GM21515 (cell line): Measurements from ENCODE around the gene MRAP2.
"Not testable (repeated sequence)": the region's sequence is repeated elsewhere in the genome, so short reads cannot be mapped to it uniquely, and the experiment has no call there.

ENCODE experiments used
- ATAC-seq: cut with Tn5 transposase; IDR thresholded peaks from one replicate; pipeline ENCODE4 v1.9.1; 2021; ENCODE audit not compliant: unreplicated experiment

MRAP2 gene

GRCh38 chr6:84028350-84028749 lies 5.2 kb upstream of the MRAP2 start:
- ATAC-seq, result no peak

GRCh38 chr6:84032000-84032399 lies 1.6 kb upstream of the MRAP2 start:
- ATAC-seq, result not testable (repeated sequence)

- ATAC-seq, result no peak
Observed at GRCh38 chr6:84035484-84035883, 1.9 kb downstream of the MRAP2 start.

GRCh38 chr6:84037425-84038089 lies 4.0 kb downstream of the MRAP2 start:
- no peak for ATAC-seq

- ATAC-seq, result no peak
Observed at GRCh38 chr6:84042603-84043002, 9.0 kb downstream of the MRAP2 start.

- ATAC-seq, result no peak
Observed at GRCh38 chr6:84043555-84043954, 10.0 kb downstream of the MRAP2 start.

GRCh38 chr6:84046755-84047154 lies 13.2 kb downstream of the MRAP2 start:
- no peak for ATAC-seq

- no peak for ATAC-seq
Observed at GRCh38 chr6:84048588-84048987, 15.0 kb downstream of the MRAP2 start.

GRCh38 chr6:84050408-84050807 lies 16.8 kb downstream of the MRAP2 start:
- ATAC-seq, result no peak

- no peak for ATAC-seq
Observed at GRCh38 chr6:84052204-84052882, 18.8 kb downstream of the MRAP2 start.

GRCh38 chr6:84052883-84053241 lies 19.3 kb downstream of the MRAP2 start:
- no peak for ATAC-seq

GRCh38 chr6:84055647-84056046 lies 22.1 kb downstream of the MRAP2 start:
- no peak for ATAC-seq

- no peak for ATAC-seq
Observed at GRCh38 chr6:84057908-84058307, 24.3 kb downstream of the MRAP2 start.

GRCh38 chr6:84059082-84059481 lies 25.5 kb downstream of the MRAP2 start:
- ATAC-seq, result no peak

GRCh38 chr6:84061174-84061573 lies 27.6 kb downstream of the MRAP2 start:
- no peak for ATAC-seq

- no peak for ATAC-seq
Observed at GRCh38 chr6:84061613-84062398, 28.2 kb downstream of the MRAP2 start.

GRCh38 chr6:84062519-84063154 lies 29.1 kb downstream of the MRAP2 start:
- ATAC-seq, result no peak

- no peak for ATAC-seq
Observed at GRCh38 chr6:84065693-84066290, 32.2 kb downstream of the MRAP2 start.

- no peak for ATAC-seq
Observed at GRCh38 chr6:84066536-84066935, 33.0 kb downstream of the MRAP2 start.

- not testable (repeated sequence) for ATAC-seq
Observed at GRCh38 chr6:84068873-84069272, 35.3 kb downstream of the MRAP2 start.

GRCh38 chr6:84072442-84072997 lies 38.9 kb downstream of the MRAP2 start:
- ATAC-seq, result no peak
